ENCODE measurements around the gene PIP5K1A.

The PIP5K1A gene

DNA sequence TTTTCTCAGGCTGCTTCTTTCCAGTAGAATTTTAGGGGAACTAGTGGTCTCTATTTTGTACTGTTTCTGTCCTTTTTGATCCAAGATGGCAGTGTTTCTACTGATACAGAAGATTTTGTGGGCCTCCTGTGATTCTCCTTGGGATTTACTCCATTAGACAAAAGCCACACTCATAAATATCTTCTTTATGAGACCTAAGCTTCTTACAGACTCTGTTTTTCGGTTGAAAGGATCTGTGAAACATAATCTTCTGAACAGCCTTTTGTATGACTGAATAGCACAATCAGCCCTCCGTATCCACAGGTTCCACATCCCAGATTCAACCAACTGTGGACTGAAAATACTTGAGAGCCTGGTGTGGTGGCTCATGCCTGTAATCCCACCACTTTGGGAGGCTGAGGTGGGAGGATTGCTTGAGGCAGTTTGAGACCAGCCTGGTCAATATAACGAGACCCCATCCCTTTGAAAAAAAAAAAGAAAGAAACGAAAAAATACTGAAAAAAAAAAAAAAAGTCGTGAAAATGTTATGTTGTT lies 45.4 kb downstream of the PIP5K1A start:
- no peak for DNase-seq (ENCODE audit: low read depth, low spot score)
- TF ChIP-seq, protein P1, sequence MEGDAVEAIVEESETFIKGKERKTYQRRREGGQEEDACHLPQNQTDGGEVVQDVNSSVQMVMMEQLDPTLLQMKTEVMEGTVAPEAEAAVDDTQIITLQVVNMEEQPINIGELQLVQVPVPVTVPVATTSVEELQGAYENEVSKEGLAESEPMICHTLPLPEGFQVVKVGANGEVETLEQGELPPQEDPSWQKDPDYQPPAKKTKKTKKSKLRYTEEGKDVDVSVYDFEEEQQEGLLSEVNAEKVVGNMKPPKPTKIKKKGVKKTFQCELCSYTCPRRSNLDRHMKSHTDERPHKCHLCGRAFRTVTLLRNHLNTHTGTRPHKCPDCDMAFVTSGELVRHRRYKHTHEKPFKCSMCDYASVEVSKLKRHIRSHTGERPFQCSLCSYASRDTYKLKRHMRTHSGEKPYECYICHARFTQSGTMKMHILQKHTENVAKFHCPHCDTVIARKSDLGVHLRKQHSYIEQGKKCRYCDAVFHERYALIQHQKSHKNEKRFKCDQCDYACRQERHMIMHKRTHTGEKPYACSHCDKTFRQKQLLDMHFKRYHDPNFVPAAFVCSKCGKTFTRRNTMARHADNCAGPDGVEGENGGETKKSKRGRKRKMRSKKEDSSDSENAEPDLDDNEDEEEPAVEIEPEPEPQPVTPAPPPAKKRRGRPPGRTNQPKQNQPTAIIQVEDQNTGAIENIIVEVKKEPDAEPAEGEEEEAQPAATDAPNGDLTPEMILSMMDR (IDR thresholded peaks at IDR 0.05; ENCODE audit: insufficient read depth, low read length, missing control alignments): no peak
- no peak overlapping the region for H3K4me3 ChIP-seq (ENCODE audit: low read depth, low read length)
- POLR2A ChIA-PET: no interaction called here
- CTCF ChIA-PET: interaction anchor here (6.4 kb wide), 1 partner anchor 9 kb away, joined by 69 read pairs; the partner anchor contains the start of gene PSMD4

DNA sequence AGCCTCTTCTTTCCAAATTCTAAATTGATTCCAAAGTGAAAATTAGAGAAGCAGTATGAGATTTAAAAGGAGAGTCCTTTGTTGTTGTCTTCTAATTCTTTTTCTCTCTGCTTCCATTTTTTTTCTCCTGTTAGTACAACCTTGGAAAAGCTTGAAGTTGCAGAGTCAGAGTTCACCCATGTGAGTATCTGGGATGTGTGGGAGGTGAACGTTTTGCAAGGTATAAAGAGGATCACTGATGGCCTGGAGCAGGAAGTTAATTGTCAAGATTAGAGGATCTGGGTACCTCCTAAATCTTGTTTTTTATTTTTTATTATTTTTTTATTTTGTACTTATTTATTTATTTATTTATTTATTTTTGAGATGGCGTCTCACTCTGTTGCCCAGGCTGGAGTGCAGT lies 48.4 kb downstream of the PIP5K1A start:
- no peak for DNase-seq (ENCODE audit: low read depth, low spot score)
- H3K4me3 ChIP-seq (ENCODE audit: low read depth, low read length): no peak overlapping the region
- POLR2A ChIA-PET: no interaction called here
- CTCF ChIA-PET: interaction anchor here (1.5 to 1.7 kb wide), 2 partner anchors 11 to 51 kb away, joined by 4 to 5 read pairs; no protein-coding TSS in a partner anchor
- TF ChIP-seq, protein P1 (IDR thresholded peaks at IDR 0.05; ENCODE audit: insufficient read depth, low read length, missing control alignments): no peak

DNA sequence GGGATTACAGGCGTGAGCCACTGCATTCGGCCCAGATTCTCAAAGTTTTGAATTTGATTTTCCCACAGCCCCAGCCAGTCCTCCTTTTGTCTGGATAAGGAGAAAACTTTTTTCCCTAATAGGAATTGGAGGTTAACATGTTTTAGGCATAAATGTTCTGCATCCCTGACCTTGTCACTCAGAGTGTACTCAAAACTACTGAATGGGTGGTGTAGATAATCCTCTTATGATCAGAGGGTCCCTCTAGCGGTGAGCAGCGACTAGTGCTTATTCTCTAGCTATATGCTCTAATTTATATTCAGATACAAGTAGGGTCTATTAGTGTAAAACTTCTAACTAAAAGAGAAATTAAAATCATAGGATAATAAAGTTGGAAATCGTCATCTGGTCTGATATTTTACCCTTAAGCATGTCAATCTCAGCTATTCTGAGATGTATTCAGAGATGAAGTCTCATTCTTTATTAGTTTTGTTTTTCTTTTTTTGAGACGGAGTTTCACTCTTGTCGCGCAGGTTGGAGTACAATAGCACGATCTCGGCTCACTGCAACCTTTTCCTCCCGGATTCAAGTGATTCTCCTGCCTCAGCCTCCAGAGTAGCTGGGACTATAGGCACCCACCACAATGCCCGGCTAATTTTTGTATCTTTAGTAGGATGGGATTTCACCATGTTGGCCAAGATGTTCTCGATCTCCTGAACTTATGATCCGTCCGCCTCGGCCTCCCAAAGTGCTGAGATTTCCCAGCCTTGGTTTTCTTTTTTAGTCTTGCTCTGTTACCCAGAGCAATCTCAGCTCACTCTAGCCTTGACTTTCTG lies 53.5 kb downstream of the PIP5K1A start:
- no peak overlapping the region for H3K4me3 ChIP-seq (ENCODE audit: low read depth, low read length)
- POLR2A ChIA-PET: interaction anchor here (0.6 kb wide), 1 partner anchor 76 kb away, joined by 3 read pairs; the partner anchor contains the start of gene TMOD4
- peak; percentile 31 for DNase-seq (ENCODE audit: low read depth, low spot score)
- CTCF ChIA-PET: interaction anchor here (0.6 to 5.1 kb wide), 34 partner anchors 8 to 193 kb away, joined by 3 to 69 read pairs (median 5); partner anchors contain the start of genes LYSMD1, SCNM1, TMOD4 and VPS72
- TF ChIP-seq, protein P1 (IDR thresholded peaks at IDR 0.05; ENCODE audit: insufficient read depth, low read length, missing control alignments): peak; percentile 76

DNA sequence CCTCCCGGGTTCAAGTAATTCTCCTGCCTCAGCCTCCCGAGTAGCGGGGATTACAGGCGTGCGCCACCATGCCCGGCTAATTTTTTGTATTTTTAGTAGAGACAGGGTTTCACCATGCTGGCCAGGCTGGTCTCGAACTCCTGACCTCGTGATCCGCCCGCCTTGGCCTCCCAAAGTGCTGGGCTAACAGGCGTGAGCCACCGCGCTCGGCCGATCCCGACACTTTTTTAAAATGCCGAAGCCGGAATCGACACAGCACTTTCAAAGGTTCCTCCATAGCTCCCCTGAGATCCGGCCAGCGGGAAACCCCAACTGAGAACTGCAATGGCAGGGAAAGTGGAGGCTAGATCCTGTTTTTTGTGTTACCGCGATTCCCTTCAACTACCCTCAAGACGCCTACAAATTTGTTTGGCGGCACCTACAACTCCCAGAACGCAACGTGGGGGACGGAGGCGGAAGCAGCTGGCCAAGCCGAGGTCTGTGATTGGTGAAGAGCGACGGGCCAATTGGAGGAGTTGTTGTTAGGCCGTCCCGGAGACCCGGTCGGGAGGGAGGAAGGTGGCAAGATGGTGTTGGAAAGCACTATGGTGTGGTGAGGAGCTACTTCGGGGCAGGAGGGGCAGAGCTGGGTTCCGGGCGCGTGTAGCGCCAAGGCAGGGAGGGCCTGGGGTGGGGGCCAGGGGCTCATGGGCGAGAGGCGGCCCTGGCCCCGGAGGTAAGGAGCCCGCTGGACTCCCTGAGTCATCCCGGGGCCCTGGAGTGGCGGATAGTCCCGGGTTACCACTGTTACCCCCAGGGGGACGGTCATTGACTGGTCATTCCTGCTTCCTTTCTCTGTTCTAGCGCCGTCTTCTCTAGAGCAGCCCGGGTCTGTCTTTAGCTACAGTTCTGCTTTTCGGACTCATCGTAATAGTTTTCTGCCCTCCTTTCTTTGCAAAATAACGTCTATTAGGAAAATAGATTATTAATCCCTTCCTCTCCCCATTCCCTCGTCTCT lies 56.2 kb downstream of the PIP5K1A start, which contains the start of gene PSMD4:
PSMD4 (plus strand) TSS at position 518 of the 997 bp plus-strand sequence; CDS start at position 567, 49 bp downstream.
- TF ChIP-seq, protein P1 (IDR thresholded peaks at IDR 0.05; ENCODE audit: insufficient read depth, low read length, missing control alignments): peak; percentile 7
- H3K4me3 ChIP-seq (ENCODE audit: low read depth, low read length): peak within 1 kb of the TSS; percentile 80
- peak; percentile 81 for DNase-seq (ENCODE audit: low read depth, low spot score)
- CTCF ChIA-PET: interaction anchor here (1.1 to 5.1 kb wide), 8 partner anchors 14 to 100 kb away, joined by 3 to 69 read pairs (median 4); no protein-coding TSS in a partner anchor
- POLR2A ChIA-PET: interaction anchor here (0.7 to 1.1 kb wide), 3 partner anchors 14 to 65 kb away, joined by 4 to 6 read pairs (median 5); partner anchors contain the start of genes VPS72 and ZNF687

DNA sequence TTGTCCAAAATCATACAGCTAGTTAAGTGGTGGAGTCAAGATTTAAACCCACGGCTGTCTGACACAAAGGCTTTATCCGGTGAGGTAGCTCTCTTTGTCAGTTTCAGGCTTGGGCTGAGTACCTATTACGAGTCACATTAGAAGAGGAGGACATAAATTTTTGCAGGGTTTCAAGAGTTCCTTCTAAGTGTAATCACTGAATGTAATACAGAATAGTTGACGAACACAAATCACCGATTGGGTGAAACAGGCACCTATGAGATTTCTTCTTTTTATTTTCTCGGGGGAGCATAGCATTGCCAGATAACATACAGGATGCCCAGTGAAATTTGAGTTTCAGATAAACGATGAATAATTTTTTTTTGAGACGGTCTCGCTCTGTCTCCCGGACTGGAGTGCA lies 57.0 kb downstream of the PIP5K1A start:
- no peak for DNase-seq (ENCODE audit: low read depth, low spot score)
- CTCF ChIA-PET: interaction anchor here (1.1 to 5.1 kb wide), 8 partner anchors 14 to 101 kb away, joined by 3 to 69 read pairs (median 4); no protein-coding TSS in a partner anchor
- H3K4me3 ChIP-seq (ENCODE audit: low read depth, low read length): peak overlapping the region; percentile 80
- TF ChIP-seq, protein P1 (IDR thresholded peaks at IDR 0.05; ENCODE audit: insufficient read depth, low read length, missing control alignments): no peak
- POLR2A ChIA-PET: interaction anchor here (0.5 kb wide), 1 partner anchor 11 kb away, joined by 6 read pairs; no protein-coding TSS in a partner anchor

All from AG04449 (cell line).